Thyroid gland (tissue), 4 donors: ENCODE results near the gene ANXA8.

Experiments
- CTCF ChIP-seq, 6 experiments: fragments of 200-600 bp in 3 of 6; fragments of 450-650 bp in 3 of 6; sonication (generic) in 3 of 6; IDR thresholded peaks; one replicate each; pipeline ENCODE4 v1.5.1; 2016 to 2019; ENCODE audit warnings: antibody characterized with exemption in 6 of 6, mild to moderate bottlenecking in 2 of 6, inconsistent platforms in 1 of 6, moderate library complexity in 1 of 6
- POLR2A ChIP-seq, 2 donors: fragments of 450-650 bp; IDR thresholded peaks; one replicate each; pipeline ENCODE4 v1.6.1; 2017; ENCODE audit warnings: antibody characterized with exemption in 2 of 2, mild to moderate bottlenecking in 2 of 2, moderate library complexity in 1 of 2

DNA sequence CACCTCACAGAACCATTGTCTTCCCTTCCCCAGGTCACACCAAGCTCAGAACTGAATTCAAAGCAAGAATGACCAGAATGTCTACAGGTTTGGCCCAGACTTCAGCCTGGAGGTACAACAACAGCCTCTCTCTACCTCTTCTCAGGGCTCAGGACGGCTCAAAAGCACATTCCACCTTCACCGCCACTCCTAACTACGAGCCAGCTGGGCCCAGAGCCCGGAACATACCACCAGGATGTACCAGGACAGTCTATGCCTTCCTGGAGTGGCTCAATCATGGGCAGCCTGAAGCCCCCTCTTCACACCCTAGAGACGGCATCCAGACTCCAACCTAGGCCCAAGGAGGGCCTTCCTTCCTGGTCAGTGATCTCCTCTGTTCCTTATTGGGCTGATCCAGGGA lies 41.6 kb downstream of the ANXA8 start:
- no peak for TF ChIP-seq CTCF (IDR thresholded peaks at IDR 0.05)
- TF ChIP-seq POLR2A (IDR thresholded peaks at IDR 0.05): no peak
